Spleen (tissue), 11 donors: ENCODE data around the gene ABCB8. TPM values are rescaled to one million over a fixed set of nuclear protein-coding genes. Genes with fewer than 3 reads are reported as not detected.
A peak's percentile ranks its signal among the peaks of the same experiment; 100 is the strongest.

ENCODE experiments used
- DNase-seq: peaks from one replicate; pipeline ENCODE4 v3.0.0-alpha.2; 2020
- H3K27ac ChIP-seq, 8 donors: fragments of 200-600 bp; sonication (generic) in 7 of 8; 1 replicate in 4 of 8; 2 replicates in 4 of 8; pipeline versions ENCODE4 v1.5.0 to v1.8.0; 2016 to 2021; ENCODE audit warnings: inconsistent platforms in 4 of 8, mild to moderate bottlenecking in 4 of 8, moderate library complexity in 1 of 8
- H3K27me3 ChIP-seq, 7 donors: fragments of 200-600 bp; sonication (generic) in 6 of 7; replicated peaks in 1 of 7; 1 replicate in 4 of 7; 2 replicates in 3 of 7; pipeline versions ENCODE4 v1.5.0 to v1.8.0; 2016 to 2021; ENCODE audit warnings: inconsistent platforms in 3 of 7, mild to moderate bottlenecking in 1 of 7
- H3K36me3 ChIP-seq, 6 donors: fragments of 200-600 bp; sonication (generic) in 5 of 6; 1 replicate in 4 of 6; 2 replicates in 2 of 6; pipeline versions ENCODE4 v1.5.0 to v1.8.0; 2016 to 2021; ENCODE audit warnings: inconsistent platforms in 2 of 6
- H3K4me1 ChIP-seq, 6 donors: fragments of 200-600 bp; sonication (generic) in 5 of 6; 1 replicate in 3 of 6; 2 replicates in 3 of 6; pipeline versions ENCODE4 v1.5.0 to v1.8.0; 2016 to 2021; ENCODE audit warnings: inconsistent platforms in 3 of 6
- H3K4me3 ChIP-seq, 8 donors: fragments of 200-600 bp; sonication (generic) in 7 of 8; 1 replicate in 4 of 8; 2 replicates in 4 of 8; pipeline versions ENCODE4 v1.5.0 to v1.8.0; 2016 to 2021; ENCODE audit warnings: inconsistent platforms in 4 of 8, mild to moderate bottlenecking in 4 of 8, moderate library complexity in 2 of 8
- H3K9me3 ChIP-seq, 8 donors: fragments of 200-600 bp; sonication (generic) in 7 of 8; 1 replicate in 4 of 8; 2 replicates in 4 of 8; pipeline versions ENCODE4 v1.5.0 to v1.8.0; 2016 to 2021; ENCODE audit warnings: inconsistent platforms in 4 of 8
- POLR2A ChIP-seq, 3 donors: fragments of 450-650 bp; IDR thresholded peaks; one replicate each; pipeline ENCODE4 v1.5.1; 2017; ENCODE audit warnings: antibody characterized with exemption in 3 of 3, mild to moderate bottlenecking in 1 of 3
- POLR2AphosphoS5 ChIP-seq, 3 donors: sonication (generic); formaldehyde crosslinking; IDR thresholded peaks; one replicate each; pipeline ENCODE4 v1.5.1; 2017; ENCODE audit warnings: antibody characterized with exemption in 3 of 3
- WGBS, 5 donors: extraction: QIAGEN DNeasy Blood & Tissue Kit in 3 of 5; methylation state at CpG; one replicate each; pipeline versions ENCODE4 v1.1.5 to v1.1.7; 2013 to 2018; 5-methylcytosine and 5-hydroxymethylcytosine counted together
- intact Hi-C: fragments of 100-400 bp; cut with DNase I; formaldehyde crosslinking; loops from one replicate; pipeline ENCODE4 v1.15.0; 2023; ENCODE audit warnings: low total_unique reads
- polyA plus RNA-seq, 3 donors: library from polyadenylated mRNA; stranded (reverse); fragments of 200-250 nt; gene quantifications; one replicate each; pipeline ENCODE4 v1.2.1, GENCODE V29; 2013
- total RNA-seq, 7 donors: library from RNA; depleted of rRNA in 3 of 7; stranded (reverse); fragments of >200 nt in 3 of 7; fragmentation: NEBNext Ultra II Directional in 4 of 7; extraction: Animal tissue kit (Norgen Biotek cat#: 25700) in 4 of 7; gene quantifications; one replicate each; pipeline versions ENCODE4 v1.1.0 to v1.2.1, GENCODE V29; 2016 to 2021
- TF ChIP-seq, protein P1 (sequence below), 11 experiments: fragments of 200-600 bp in 7 of 11; fragments of 450-650 bp in 4 of 11; sonication (generic) in 4 of 11; IDR thresholded peaks in 8 of 11; conservative IDR thresholded peaks in 3 of 11; 1 replicate in 7 of 11; 2 replicates in 4 of 11; pipeline versions ENCODE4 v1.4.0 to v1.8.0; 2016 to 2021; ENCODE audit warnings: antibody characterized with exemption in 11 of 11, inconsistent platforms in 4 of 11, mild to moderate bottlenecking in 1 of 11
- donor health status: healthy with polysubstance abuse.
- donor health status: DM: no; HTN: no; CAD: no; lungs with moderate emphysema.
- donor health status: DM: no; HTN: no; CAD: no.
- donor health status: Bipolar disorder and iron deficiency.
- donor health status: healthy.
- donor health status: DM: no; HTN: no; CAD: no.
- donor health status: DM: yes; HTN: yes; CAD: no.

ABCB8 gene
- total and polyA plus RNA-seq, 10 donors: 12.9 to 42.6 (median 26.4) TPM

DNA sequence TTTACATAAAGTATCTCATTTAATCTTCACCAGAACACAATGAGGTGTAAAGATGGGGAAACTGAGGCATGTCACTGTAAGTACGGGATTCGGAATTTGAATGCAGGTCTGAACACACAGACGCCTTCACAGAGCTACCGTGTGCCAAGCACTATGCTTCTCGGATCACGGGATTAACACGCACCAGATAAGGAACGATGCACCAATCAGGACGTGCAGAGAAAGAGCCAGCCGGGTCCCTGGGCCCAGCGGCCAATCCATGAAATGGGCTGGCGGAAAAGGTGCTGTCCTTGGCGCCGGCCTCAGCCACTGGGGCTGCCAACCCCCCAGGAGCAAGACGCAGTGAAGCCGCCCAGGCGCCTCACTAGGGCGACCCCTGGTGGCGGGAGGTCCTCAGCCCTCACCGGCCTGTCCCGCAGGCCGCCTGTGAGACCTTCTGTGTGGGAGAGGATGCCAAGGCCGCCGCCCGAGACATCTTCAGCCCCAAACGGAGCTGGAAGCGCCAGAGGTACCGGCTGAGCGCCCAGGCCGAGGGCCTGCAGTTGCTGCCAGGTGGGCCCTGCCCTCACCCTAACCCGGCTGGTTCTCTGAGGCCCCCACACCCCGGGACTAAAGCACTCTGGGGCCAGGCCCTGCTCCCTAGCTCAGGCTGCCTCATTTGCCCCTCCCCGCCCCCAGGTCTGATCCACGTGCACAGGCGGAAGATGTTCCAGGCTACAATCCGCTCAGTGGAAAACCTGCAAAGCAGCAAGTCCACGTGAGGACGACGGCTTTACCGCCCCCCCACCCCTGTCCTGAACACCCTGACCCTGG lies 19.5 kb upstream of the ABCB8 start:
- H3K4me3 ChIP-seq: peak overlapping the region in 6 of 8 donors; percentile 19 to 59 (median 29)
- intact Hi-C loops: no loop called here
- H3K4me1 ChIP-seq: peaks cover 67 to 97% (median 83%) of the 10 kb centered on the region in 6 donors
- no peaks in the 10 kb centered on the region for H3K9me3 ChIP-seq
- peak overlapping the region; percentile 43 to 83 (median 77) for H3K27ac ChIP-seq
- peak; percentile 96 for DNase-seq
- H3K27me3 ChIP-seq: peaks cover 0 to 36% (median 0%) of the 10 kb centered on the region in 7 donors
- H3K36me3 ChIP-seq: peaks cover 0 to 53% (median 4%) of the 10 kb centered on the region in 6 donors
- 41 to 63% (median 49%) methylated on average over 21 to 40 of the region's 40 CpGs for WGBS, 5 donors
- TF ChIP-seq POLR2A (IDR thresholded peaks at IDR 0.05) (no peak), POLR2AphosphoS5 (IDR thresholded peaks at IDR 0.05) (peak; percentile 68 to 86 (median 84))
- TF ChIP-seq, protein P1, sequence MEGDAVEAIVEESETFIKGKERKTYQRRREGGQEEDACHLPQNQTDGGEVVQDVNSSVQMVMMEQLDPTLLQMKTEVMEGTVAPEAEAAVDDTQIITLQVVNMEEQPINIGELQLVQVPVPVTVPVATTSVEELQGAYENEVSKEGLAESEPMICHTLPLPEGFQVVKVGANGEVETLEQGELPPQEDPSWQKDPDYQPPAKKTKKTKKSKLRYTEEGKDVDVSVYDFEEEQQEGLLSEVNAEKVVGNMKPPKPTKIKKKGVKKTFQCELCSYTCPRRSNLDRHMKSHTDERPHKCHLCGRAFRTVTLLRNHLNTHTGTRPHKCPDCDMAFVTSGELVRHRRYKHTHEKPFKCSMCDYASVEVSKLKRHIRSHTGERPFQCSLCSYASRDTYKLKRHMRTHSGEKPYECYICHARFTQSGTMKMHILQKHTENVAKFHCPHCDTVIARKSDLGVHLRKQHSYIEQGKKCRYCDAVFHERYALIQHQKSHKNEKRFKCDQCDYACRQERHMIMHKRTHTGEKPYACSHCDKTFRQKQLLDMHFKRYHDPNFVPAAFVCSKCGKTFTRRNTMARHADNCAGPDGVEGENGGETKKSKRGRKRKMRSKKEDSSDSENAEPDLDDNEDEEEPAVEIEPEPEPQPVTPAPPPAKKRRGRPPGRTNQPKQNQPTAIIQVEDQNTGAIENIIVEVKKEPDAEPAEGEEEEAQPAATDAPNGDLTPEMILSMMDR (IDR thresholded peaks at IDR 0.05 in 8 of 11, conservative IDR thresholded peaks at IDR 0.05 in 3 of 11): peak; percentile 20 to 93 (median 83)

DNA sequence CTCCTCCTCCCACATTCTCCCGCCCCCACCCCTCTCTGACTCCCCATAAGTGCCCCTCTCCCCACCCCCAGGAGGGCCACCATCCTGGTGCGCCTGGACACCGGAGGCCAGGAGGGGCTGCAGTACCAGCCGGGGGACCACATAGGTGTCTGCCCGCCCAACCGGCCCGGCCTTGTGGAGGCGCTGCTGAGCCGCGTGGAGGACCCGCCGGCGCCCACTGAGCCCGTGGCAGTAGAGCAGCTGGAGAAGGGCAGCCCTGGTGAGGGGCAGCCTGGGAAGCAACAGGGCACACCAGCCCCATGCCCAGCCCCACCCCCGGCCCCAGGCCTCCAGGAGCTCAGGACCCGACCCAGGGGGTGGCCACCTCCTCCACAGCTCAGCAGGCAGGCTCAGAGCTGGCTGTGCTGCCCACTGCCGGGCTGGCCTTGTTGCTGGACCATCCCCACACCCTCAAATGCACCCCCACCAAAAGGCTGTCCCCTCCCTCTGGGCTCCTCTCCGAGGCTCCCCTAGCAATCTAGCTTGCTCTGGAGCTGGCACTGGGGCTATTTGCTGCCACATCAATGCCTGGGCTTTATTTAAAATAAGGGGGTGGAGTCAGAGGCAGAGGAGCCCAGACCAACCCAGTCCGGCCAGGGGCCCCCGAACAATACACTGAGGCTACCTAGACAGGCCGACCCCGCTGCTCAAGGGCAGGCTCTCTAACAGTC lies 18.8 kb upstream of the ABCB8 start:
- no peak for DNase-seq
- H3K27ac ChIP-seq: peak overlapping the region in 7 of 8 donors; percentile 13 to 83 (median 77)
- 58 to 69% (median 66%) methylated on average over 7 to 22 of the region's 22 CpGs for WGBS, 5 donors
- peaks cover 0 to 55% (median 0%) of the 10 kb centered on the region in 6 donors for H3K36me3 ChIP-seq
- H3K27me3 ChIP-seq: peaks cover 0 to 41% (median 0%) of the 10 kb centered on the region in 7 donors
- no peaks in the 10 kb centered on the region for H3K9me3 ChIP-seq
- intact Hi-C loops: no loop called here
- H3K4me3 ChIP-seq: peak overlapping the region in 1 of 8 donors; percentile 59
- peaks cover 71 to 100% (median 90%) of the 10 kb centered on the region in 6 donors for H3K4me1 ChIP-seq
- TF ChIP-seq POLR2AphosphoS5 (IDR thresholded peaks at IDR 0.05): peak in 1 of 3 donors; percentile 20
- TF ChIP-seq POLR2A (IDR thresholded peaks at IDR 0.05): no peak
- TF ChIP-seq, protein P1 (IDR thresholded peaks at IDR 0.05 in 8 of 11, conservative IDR thresholded peaks at IDR 0.05 in 3 of 11): no peak

DNA sequence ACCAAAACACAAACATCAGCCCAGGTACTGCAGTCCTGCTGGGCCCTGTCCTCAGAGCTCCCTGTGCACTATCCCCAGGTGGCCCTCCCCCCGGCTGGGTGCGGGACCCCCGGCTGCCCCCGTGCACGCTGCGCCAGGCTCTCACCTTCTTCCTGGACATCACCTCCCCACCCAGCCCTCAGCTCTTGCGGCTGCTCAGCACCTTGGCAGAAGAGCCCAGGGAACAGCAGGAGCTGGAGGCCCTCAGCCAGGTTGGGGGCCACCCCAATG lies 18.3 kb upstream of the ABCB8 start:
- Histone ChIP-seq H3K27me3 (peaks cover 0 to 41% (median 0%) of the 10 kb centered on the region in 7 donors), H3K4me3 (no peak overlapping the region), H3K4me1 (peaks cover 71 to 100% (median 92%) of the 10 kb centered on the region in 6 donors), H3K27ac (peak overlapping the region; percentile 58 to 83 (median 77)), H3K36me3 (peaks cover 0 to 55% (median 0%) of the 10 kb centered on the region in 6 donors), H3K9me3 (no peaks in the 10 kb centered on the region)
- no peak for DNase-seq
- TF ChIP-seq POLR2A (IDR thresholded peaks at IDR 0.05) (no peak), POLR2AphosphoS5 (IDR thresholded peaks at IDR 0.05) (no peak)
- TF ChIP-seq, protein P1 (IDR thresholded peaks at IDR 0.05 in 8 of 11, conservative IDR thresholded peaks at IDR 0.05 in 3 of 11): no peak
- 48 to 73% (median 54%) methylated on average over 6 to 7 of the region's 7 CpGs for WGBS, 5 donors
- intact Hi-C loops: no loop called here
